Measurements from ENCODE around the gene SBK3.

- TF ChIP-seq CTCF (IDR thresholded peaks at IDR 0.05; ENCODE audit: control extremely low read depth in 1 of 3, insufficient read depth in 1 of 3, low read depth in 1 of 3, low read length in 3 of 3) (no peak), EGR1 (IDR thresholded peaks at IDR 0.05; ENCODE audit: borderline replicate concordance, low read depth, low read length) (no peak), YY1 (IDR thresholded peaks at IDR 0.05; ENCODE audit: low read depth, low read length) (no peak), POLR2A (IDR thresholded peaks at IDR 0.05; ENCODE audit: control extremely low read depth in 1 of 2, low read depth in 2 of 2, low read length in 2 of 2) (no peak), TEAD4 (IDR thresholded peaks at IDR 0.05; ENCODE audit: low read depth, low read length) (no peak), E2F6 (IDR thresholded peaks at IDR 0.05) (no peak)
Measured at GRCh38 chr19:55526216-55527196, 18.8 kb downstream of the SBK3 start.
